Measurements from ENCODE around the gene CYP3A7. TPM values are rescaled to one million over a fixed set of nuclear protein-coding genes. Genes with fewer than 3 reads are reported as not detected.
"Not testable (repeated sequence)": the region's sequence is repeated elsewhere in the genome, so short reads cannot be mapped to it uniquely, and the experiment has no call there.

Gene CYP3A7
- total and polyA plus RNA-seq, 2 of the 13 experiments (the other 11 are each of a cell fraction or from before 2014, with no cell fraction given): 5.8 to 6.4 TPM

DNA sequence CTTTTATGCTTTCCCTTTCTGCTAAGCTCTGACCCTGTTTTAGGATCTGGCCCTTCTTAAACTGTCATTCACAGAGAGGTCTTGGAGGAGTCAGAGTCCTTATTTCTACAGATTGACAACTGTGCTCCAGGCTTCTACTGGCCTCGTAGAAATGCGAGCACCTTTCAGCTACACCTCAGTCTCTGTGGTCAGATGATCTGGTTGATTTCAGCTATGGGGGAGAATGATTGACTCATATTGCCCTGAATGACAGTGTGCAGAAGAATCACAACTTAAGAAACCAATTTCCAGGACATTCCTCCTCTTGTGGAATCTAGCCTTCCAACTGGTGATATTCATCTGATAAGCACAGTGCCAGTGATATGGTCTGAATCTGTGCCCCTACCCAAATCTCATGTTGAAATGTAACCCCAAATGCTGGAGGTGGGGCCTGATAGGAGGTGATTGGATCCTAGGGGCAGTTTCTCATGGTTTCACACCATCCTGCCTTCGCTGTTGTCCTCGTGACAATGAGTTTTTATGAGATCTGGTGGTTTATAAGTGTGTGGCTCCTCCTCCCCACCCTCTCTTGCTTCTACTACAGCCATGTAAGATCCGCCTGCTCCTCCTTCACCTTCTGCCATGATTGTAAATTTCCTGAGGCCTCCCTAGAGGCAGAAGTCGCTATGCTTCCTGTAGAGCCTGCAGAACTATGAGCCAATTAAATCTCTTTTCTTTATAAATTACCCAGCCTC, 14.0 kb upstream of the CYP3A7 start:
- CTCF ChIA-PET (ENCODE audit: low intra/inter-chr PET ratio, low total read pairs): no interaction called here
- Histone ChIP-seq H3K79me2 (ENCODE audit: insufficient read depth, low read length) (no peaks in the 10 kb centered on the region), H3K4me1 (ENCODE audit: insufficient read depth, low read length) (peaks cover 43% of the 10 kb centered on the region), H3K9ac (ENCODE audit: insufficient read depth, low read depth, low read length) (no peak overlapping the region), H3K9me3 (ENCODE audit: low read length) (no peaks in the 10 kb centered on the region), H3K4me3 (replicated peaks in 1 of 3; ENCODE audit: insufficient read depth in 1 of 3, low read depth in 2 of 3, low read length in 3 of 3) (no peak overlapping the region), H4K20me1 (ENCODE audit: insufficient read depth, low read length) (no peaks in the 10 kb centered on the region), H3K27me3 (ENCODE audit: control insufficient read depth in 1 of 2, insufficient read depth in 2 of 2, low read length in 2 of 2) (no peaks in the 10 kb centered on the region), H3K27ac (ENCODE audit: extremely low read length, insufficient read depth, low read length) (no peak overlapping the region), H2AFZ (ENCODE audit: low read length) (no peak overlapping the region), H3K36me3 (replicated peaks in 1 of 2; ENCODE audit: control insufficient read depth in 1 of 2, insufficient read depth in 2 of 2, low read length in 2 of 2) (no peaks in the 10 kb centered on the region), H3K4me2 (ENCODE audit: low read depth, low read length) (no peak overlapping the region)
- 98% methylated on average over 6 of the region's 6 CpGs for WGBS (ENCODE audit: low lambda C conversion rate)
- no peak for ATAC-seq
- FAIRE-seq: no peak
- in situ Hi-C loops (cut with HindIII; ENCODE audit: extremely low pct_ligation_motif_present, low pct_unique_long_range_greater_than_20kb): no loop called here
- DNase-seq (ENCODE audit: low spot score): no peak
- intact Hi-C loops (cut with micrococcal nuclease; ENCODE audit: unreplicated experiment): no loop called here
- TF ChIP-seq ZKSCAN5 (CRISPR knock-in tag; IDR thresholded peaks at IDR 0.05) (no peak), ZNF549 (CRISPR knock-in tag; IDR thresholded peaks at IDR 0.05) (no peak), KAT7 (CRISPR knock-in tag; IDR thresholded peaks at IDR 0.05; ENCODE audit: borderline replicate concordance) (no peak), NAIF1 (CRISPR knock-in tag; IDR thresholded peaks at IDR 0.05; ENCODE audit: borderline replicate concordance) (no peak), HNRNPK (IDR thresholded peaks at IDR 0.05; ENCODE audit: low read depth, low read length, poor library complexity, severe bottlenecking) (no peak), ZNF44 (CRISPR knock-in tag; IDR thresholded peaks at IDR 0.05) (no peak), ZNF441 (CRISPR knock-in tag; IDR thresholded peaks at IDR 0.05; ENCODE audit: borderline replicate concordance) (no peak), ZMYM4 (CRISPR knock-in tag; IDR thresholded peaks at IDR 0.05) (no peak), MTF2 (CRISPR knock-in tag; IDR thresholded peaks at IDR 0.05; ENCODE audit: borderline replicate concordance) (no peak), DNMT3B (CRISPR knock-in tag; conservative IDR thresholded peaks at IDR 0.05) (no peak), ZNF878 (CRISPR knock-in tag; IDR thresholded peaks at IDR 0.05) (no peak), RBM22 (optimal IDR thresholded peaks at IDR 0.05; ENCODE audit: low read length) (no peak), ZNF615 (CRISPR knock-in tag; IDR thresholded peaks at IDR 0.05; ENCODE audit: borderline replicate concordance) (no peak), HNRNPH1 (optimal IDR thresholded peaks at IDR 0.05; ENCODE audit: low read depth, low read length) (no peak)
- TF ChIP-seq, protein P1, sequence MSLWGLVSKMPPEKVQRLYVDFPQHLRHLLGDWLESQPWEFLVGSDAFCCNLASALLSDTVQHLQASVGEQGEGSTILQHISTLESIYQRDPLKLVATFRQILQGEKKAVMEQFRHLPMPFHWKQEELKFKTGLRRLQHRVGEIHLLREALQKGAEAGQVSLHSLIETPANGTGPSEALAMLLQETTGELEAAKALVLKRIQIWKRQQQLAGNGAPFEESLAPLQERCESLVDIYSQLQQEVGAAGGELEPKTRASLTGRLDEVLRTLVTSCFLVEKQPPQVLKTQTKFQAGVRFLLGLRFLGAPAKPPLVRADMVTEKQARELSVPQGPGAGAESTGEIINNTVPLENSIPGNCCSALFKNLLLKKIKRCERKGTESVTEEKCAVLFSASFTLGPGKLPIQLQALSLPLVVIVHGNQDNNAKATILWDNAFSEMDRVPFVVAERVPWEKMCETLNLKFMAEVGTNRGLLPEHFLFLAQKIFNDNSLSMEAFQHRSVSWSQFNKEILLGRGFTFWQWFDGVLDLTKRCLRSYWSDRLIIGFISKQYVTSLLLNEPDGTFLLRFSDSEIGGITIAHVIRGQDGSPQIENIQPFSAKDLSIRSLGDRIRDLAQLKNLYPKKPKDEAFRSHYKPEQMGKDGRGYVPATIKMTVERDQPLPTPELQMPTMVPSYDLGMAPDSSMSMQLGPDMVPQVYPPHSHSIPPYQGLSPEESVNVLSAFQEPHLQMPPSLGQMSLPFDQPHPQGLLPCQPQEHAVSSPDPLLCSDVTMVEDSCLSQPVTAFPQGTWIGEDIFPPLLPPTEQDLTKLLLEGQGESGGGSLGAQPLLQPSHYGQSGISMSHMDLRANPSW (CRISPR knock-in tag; IDR thresholded peaks at IDR 0.05; ENCODE audit: borderline replicate concordance): no peak
- BruUV-seq (replicated peaks): no TSS peak
- POLR2A ChIA-PET: no interaction called here

DNA sequence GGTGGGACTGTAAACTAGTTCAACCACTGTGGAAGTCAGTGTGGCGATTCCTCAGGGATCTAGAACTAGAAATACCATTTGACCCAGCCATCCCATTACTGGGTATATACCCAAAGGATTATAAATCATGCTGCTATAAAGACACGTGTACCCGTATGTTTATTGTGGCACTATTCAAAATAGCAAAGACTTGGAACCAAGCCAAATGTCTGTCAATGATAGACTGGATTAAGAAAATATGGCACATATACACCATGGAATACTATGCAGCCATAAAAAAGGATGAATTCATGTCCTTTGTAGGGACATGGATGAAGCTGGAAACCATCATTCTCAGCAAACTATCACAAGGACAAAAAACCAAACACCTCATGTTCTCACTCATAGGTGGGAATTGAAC, 11.9 kb upstream of the CYP3A7 start:
- peaks cover 49% of the 10 kb centered on the region for H3K4me1 ChIP-seq (ENCODE audit: insufficient read depth, low read length)
- POLR2A ChIA-PET; H3K27me3 ChIP-seq (ENCODE audit: control insufficient read depth in 1 of 2, insufficient read depth in 2 of 2, low read length in 2 of 2); BruUV-seq (replicated peaks); DNase-seq (ENCODE audit: low spot score); H3K79me2 ChIP-seq (ENCODE audit: insufficient read depth, low read length); H3K27ac ChIP-seq (ENCODE audit: extremely low read length, insufficient read depth, low read length); H2AFZ ChIP-seq (ENCODE audit: low read length); H3K4me2 ChIP-seq (ENCODE audit: low read depth, low read length); ATAC-seq; H3K9ac ChIP-seq (ENCODE audit: insufficient read depth, low read depth, low read length); FAIRE-seq; H3K4me3 ChIP-seq (replicated peaks in 1 of 3; ENCODE audit: insufficient read depth in 1 of 3, low read depth in 2 of 3, low read length in 3 of 3); in situ Hi-C loops (cut with HindIII; ENCODE audit: extremely low pct_ligation_motif_present, low pct_unique_long_range_greater_than_20kb); H3K9me3 ChIP-seq (ENCODE audit: low read length); CTCF ChIA-PET (ENCODE audit: low intra/inter-chr PET ratio, low total read pairs); H3K36me3 ChIP-seq (replicated peaks in 1 of 2; ENCODE audit: control insufficient read depth in 1 of 2, insufficient read depth in 2 of 2, low read length in 2 of 2); H4K20me1 ChIP-seq (ENCODE audit: insufficient read depth, low read length); intact Hi-C loops (cut with micrococcal nuclease; ENCODE audit: unreplicated experiment): not testable (repeated sequence)
- WGBS (ENCODE audit: low lambda C conversion rate): 88% methylated on average over 3 of the region's 3 CpGs
